Measurements from ENCODE around the gene KCP.

KCP gene

DNA sequence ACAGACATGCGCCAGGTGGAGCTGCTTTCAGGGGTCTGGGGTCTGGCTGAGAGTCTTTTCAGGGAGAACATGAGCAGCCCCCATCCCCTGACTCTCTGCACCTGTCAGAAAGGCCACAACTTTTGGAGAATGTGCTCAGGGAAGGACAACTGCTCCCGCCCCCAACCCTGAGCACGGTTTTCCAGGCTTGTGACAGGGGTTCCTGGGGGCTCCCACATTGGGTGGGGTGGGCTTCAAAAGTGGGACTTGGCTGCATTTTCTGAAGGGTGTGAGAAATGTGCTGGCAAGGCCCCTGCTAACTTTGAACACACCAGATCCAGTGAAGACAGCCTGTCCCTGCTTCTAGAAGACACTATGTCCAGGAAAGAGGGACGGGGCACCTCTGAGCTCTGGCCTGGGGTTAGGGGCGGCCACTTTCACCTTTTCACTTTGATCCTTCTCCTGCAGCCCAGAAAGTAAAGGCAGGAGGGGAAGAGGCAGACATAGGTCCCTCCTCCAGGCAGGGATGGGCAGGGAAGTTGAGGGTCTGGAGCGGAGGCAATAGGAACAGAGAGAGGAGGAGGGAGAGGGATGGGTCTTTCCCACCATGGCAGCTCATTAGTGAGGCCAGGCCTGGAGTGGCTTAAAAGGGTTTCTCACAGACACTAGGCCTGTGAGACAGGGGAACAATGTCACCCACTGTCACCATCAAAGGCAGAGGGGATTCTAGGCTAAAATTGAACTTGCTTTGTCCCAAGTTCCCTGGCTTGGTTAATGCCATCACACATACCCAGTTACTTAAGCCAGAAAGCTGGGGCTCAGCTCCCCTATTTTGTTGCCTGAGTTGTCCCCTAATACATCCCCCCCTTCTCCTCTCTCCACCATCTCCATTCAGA is 1.5 kb downstream of the KCP start:
- no peak for TF ChIP-seq GATA2 (IDR thresholded peaks at IDR 0.05; ENCODE audit: low read depth, low read length)
- no peak for TF ChIP-seq GATA3 (IDR thresholded peaks at IDR 0.05; ENCODE audit: low read depth, low read length)

DNA sequence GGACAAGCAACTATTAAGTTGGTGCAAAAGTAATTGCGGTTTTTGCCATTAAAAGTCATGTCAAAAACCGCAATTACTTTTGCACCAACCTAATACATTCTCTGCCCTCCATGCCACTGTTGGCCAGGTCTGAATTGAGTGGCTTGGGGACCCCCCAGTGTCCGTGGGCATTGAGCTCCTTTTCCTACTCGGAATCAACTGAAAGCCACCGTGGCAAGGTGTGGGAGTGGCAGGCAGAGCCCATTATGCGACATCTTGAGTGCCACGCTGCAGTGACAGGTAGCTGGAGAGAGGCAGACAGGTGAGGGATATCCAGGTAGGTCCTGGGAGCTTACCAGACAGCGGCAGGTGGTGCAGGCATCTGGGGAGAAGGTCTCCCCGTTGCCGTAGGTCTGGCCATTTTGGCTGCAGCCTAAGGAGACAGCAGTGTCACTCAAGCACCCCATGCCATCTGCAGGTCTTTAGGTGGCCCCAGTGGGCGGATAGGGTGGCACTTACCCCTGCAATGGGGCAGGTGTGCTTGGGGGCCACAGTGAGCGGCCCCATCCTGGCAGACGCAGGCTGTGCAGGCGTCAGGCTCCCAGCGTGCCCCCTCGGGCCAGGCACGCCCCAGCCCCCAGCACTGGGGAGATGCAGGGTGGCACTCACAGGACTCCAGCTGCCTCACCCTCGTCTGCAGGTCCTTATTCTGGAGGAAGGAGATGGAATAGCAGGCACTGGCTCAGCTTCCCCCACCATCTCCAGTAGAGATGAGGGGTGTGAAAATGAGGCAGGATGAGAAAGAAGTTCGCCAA is 3.5 kb downstream of the KCP start:
- TF ChIP-seq GATA2 (IDR thresholded peaks at IDR 0.05; ENCODE audit: low read depth, low read length), result no peak
- TF ChIP-seq GATA3 (IDR thresholded peaks at IDR 0.05; ENCODE audit: low read depth, low read length), result no peak

DNA sequence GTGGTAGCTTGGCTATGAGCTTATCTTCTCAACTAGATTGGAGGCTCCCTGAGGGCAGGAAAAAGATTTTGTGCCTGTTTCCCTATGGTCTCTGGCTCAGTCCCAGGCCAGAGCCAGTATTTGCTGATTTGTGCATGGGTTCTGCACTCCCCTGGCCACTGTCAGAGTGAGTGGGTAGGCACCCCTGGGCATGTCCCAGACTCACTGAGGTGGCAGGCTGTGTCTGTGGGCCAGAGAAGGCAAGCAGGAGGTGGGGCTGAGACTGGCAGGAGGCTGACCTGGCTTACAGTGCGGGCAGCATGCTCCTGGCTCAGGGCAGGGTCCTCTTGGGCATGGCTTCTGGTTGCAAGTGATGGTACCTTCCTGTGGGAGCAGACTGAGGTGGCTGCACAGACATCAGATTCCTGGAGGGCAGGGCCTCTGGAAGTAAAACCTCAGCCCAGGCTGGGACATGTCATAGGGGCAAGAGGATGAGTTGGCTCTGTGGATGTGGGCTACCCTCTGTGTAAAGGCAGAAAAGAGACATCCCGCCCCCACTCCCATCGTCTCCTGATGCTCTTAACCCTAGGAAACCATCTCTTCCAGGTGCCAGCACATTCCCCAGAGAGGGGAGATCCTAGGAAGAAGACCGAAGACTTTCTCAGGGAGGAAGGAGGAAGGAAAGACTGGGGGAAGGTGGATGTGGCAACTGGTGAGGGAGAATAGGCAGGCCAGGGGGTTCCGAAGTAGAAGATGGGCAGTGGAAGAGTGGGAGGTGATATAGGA is 4.3 kb downstream of the KCP start:
- no peak for TF ChIP-seq GATA3 (IDR thresholded peaks at IDR 0.05; ENCODE audit: low read depth, low read length)
- TF ChIP-seq GATA2 (IDR thresholded peaks at IDR 0.05; ENCODE audit: low read depth, low read length), result no peak

DNA sequence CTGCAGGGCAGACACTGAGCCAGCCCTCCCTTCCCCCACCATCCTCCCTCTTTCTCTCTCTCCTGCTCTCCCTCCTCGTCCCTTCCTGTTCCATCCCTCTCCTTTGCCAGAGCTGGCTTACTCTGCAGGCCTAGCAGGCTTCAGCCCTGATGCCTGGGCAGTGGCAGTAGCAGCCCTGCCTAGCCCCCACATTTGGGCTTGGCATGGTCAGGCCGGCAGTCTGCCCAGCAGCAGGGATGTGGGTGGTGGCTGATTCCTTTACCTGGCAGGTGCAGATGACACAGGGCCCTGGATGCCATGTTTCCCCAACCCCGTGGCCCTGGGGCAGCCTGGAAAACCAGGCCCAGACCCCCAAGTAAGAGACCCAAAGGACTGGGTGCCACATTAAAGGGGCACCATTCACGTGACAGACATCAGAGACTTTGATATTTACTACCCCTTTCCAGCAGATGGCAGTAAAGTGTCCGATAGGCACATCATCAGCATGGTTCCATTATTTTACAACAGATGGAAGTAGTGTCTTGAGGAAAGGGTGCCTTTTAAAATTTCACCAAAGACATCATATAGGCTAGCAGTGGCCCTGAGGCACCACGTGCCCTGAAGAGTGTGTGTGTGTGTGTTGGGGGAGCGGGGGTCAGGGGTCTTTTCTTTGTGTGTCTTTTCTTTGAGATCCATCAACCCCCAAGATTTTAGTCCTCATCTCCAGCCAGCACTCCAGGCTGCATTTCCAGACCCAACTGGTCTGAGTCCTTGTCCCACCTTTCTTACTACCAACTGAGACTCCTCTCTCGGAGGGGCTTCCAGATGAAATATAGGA is 5.9 kb downstream of the KCP start:
- no peak for TF ChIP-seq GATA3 (IDR thresholded peaks at IDR 0.05; ENCODE audit: low read depth, low read length)
- no peak for TF ChIP-seq GATA2 (IDR thresholded peaks at IDR 0.05; ENCODE audit: low read depth, low read length)

DNA sequence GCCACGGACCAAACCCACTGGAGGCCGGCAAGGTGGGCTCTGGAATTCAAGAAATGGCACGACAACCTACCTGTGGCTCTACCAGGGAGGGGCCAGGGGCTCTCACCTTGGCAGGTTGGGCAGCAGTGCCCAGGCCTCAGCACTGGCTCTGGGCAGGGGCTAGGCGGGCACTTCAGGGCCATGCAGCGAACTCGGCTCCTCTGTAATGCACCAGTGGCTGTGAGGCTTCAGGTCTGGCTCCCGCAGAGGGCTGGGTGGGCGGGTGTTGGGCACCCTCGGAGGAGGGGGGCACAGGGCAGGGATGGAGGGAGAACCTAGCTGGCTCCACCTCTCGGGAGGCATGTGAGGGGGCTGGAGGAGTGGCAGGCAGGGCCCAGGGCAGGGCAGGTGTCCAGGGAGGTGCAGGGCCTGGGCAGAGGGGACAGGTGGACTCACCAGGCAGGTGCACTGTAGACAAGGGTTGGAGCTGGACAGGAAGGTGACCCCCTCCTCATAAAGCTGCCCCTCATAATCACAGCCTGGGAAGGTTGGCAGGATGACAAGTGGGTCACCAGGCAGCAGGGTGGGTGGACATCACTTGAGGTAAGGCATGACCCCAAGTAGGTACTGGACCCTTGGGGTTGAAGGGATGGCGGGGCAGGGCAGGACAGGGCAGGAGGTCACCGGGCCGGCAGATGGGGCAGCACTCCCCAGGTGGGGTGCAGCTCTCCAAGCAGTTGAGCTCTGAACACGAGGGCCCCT is 6.7 kb downstream of the KCP start:
- no peak for TF ChIP-seq GATA3 (IDR thresholded peaks at IDR 0.05; ENCODE audit: low read depth, low read length)
- no peak for TF ChIP-seq GATA2 (IDR thresholded peaks at IDR 0.05; ENCODE audit: low read depth, low read length)

DNA sequence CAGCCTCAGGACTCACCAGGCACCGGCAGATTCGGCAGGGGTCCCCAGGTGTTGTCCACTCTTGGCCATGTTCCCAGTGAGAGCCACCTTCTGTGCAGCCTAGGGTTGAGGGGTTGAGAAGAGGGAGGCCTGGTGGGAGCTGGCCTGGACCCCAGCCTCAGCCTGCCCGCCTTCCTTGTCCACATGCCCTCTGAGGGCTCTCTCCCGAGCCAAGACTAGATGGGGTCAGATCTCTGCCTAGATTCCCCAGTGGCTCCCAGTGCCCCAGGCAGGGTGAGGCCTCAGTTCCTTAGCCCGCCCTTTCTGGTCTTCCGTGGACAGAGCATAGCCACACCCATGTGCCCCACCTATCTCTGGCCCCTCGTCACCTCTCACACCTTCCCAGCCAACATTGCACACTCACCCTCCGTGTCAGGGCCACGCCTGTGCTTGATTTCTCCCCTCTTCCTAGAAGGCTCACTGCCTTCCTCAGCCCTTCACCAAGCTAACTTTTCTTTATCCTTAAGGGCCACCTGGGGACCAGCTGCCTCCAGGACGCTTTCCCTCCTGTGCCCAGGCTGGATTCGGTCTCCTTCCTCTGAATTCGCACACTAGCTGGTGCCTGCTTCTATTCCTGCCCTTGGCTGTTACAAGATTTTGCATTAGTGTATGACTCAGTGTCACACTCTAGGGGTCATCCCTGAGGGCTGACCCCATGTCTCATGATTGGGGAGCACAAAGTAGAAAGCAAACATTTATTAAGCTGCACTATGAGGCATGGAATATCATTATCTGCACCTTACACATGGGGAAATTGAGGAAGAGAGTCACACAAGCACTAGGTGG is 7.5 kb downstream of the KCP start:
- TF ChIP-seq GATA3 (IDR thresholded peaks at IDR 0.05; ENCODE audit: low read depth, low read length), result no peak
- TF ChIP-seq GATA2 (IDR thresholded peaks at IDR 0.05; ENCODE audit: low read depth, low read length), result no peak

DNA sequence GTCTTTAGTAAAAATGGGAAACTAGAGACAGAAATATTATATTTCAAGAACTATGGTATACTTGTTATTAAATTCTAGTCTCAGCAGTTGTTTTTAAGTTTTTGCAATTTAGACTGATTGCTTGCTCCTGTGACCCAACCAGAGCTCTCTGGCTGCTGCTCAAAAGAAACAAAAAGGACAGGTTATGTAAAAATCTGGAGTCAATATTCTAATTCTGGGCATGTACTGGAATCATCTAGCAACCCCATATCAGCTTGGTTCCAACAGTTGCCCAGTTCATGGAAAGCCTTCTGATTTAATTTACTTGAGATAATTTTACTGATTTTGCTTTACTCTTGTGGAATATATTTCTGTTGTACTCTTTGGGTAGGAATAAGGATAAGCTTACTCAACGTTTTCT is 10.3 kb downstream of the KCP start:
- TF ChIP-seq GATA3 (IDR thresholded peaks at IDR 0.05; ENCODE audit: low read depth, low read length), result no peak
- TF ChIP-seq GATA2 (IDR thresholded peaks at IDR 0.05; ENCODE audit: low read depth, low read length), result no peak

GRCh38 chr7:128899392-128899791 is 11.1 kb downstream of the KCP start:
- TF ChIP-seq GATA3 (IDR thresholded peaks at IDR 0.05; ENCODE audit: low read depth, low read length), result no peak
- no peak for TF ChIP-seq GATA2 (IDR thresholded peaks at IDR 0.05; ENCODE audit: low read depth, low read length)

DNA sequence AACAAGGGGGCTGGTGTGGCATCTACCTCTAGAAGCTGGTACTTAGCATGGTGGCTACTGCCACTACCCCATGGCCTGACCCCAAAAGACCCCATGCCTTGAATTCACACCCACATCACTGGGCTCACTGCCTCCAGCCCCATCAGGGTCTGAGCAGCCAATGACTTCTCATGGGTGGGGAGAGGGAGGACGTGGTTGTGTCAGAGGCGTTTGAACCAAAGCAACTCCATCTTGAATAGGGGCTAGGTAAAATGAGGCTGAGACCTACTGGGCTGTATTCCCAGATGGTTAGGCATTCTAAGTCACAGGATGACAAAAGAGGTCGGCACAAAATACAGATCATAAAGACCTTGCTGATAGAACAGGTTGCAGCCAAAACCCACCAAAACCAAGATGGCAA is 15.2 kb downstream of the KCP start:
- TF ChIP-seq GATA3 (IDR thresholded peaks at IDR 0.05; ENCODE audit: low read depth, low read length) (no peak), GATA2 (IDR thresholded peaks at IDR 0.05; ENCODE audit: low read depth, low read length) (no peak)

- no peak for TF ChIP-seq GATA2 (IDR thresholded peaks at IDR 0.05; ENCODE audit: low read depth, low read length)
- TF ChIP-seq GATA3 (IDR thresholded peaks at IDR 0.05; ENCODE audit: low read depth, low read length), result no peak
Measured at GRCh38 chr7:128894101-128894440, 16.4 kb downstream of the KCP start.

- TF ChIP-seq GATA3 (IDR thresholded peaks at IDR 0.05; ENCODE audit: low read depth, low read length) (no peak), GATA2 (IDR thresholded peaks at IDR 0.05; ENCODE audit: low read depth, low read length) (no peak)
Measured at GRCh38 chr7:128893251-128894100, 17.0 kb downstream of the KCP start.
